Heart left ventricle (tissue), 16 donors: Measurements from ENCODE around the gene ASCC1. TPM values are rescaled to one million over a fixed set of nuclear protein-coding genes. Genes with fewer than 3 reads are reported as not detected.

Experiments
- ATAC-seq, 4 donors: fragments of 200-7000 bp; cut with Tn5 transposase; one replicate each; pipeline ENCODE4 v1.9.1; 2020 to 2022; ENCODE audit warnings: moderate library complexity in 4 of 4, mild to moderate bottlenecking in 3 of 4, moderate number of reproducible peaks in 1 of 4
- DNase-seq, 5 donors: peaks; one replicate each; pipeline ENCODE4 v3.0.0-alpha.2; 2020
- H3K27ac ChIP-seq, 12 donors: fragments of 200-600 bp; sonication (generic) in 4 of 12; one replicate each; pipeline versions ENCODE4 v1.5.0 to v1.8.0; 2016 to 2022; ENCODE audit warnings: mild to moderate bottlenecking in 2 of 12
- H3K27me3 ChIP-seq, 9 donors: fragments of 200-600 bp; sonication (generic) in 2 of 9; one replicate each; pipeline versions ENCODE4 v1.5.1 to v1.8.0; 2016 to 2022; ENCODE audit warnings: mild to moderate bottlenecking in 3 of 9
- H3K36me3 ChIP-seq, 9 donors: fragments of 200-600 bp; sonication (generic) in 2 of 9; one replicate each; pipeline versions ENCODE4 v1.5.0 to v1.8.0; 2018 to 2022; ENCODE audit warnings: mild to moderate bottlenecking in 2 of 9
- H3K4me1 ChIP-seq, 12 donors: fragments of 200-600 bp; sonication (generic) in 4 of 12; one replicate each; pipeline versions ENCODE4 v1.5.0 to v1.8.0; 2016 to 2022; ENCODE audit warnings: mild to moderate bottlenecking in 3 of 12
- H3K4me3 ChIP-seq, 12 donors: fragments of 200-600 bp; sonication (generic) in 4 of 12; one replicate each; pipeline versions ENCODE4 v1.5.0 to v1.8.0; 2017 to 2022; ENCODE audit warnings: mild to moderate bottlenecking in 9 of 12, moderate library complexity in 4 of 12
- H3K9me3 ChIP-seq, 12 donors: fragments of 200-600 bp; sonication (generic) in 4 of 12; one replicate each; pipeline versions ENCODE4 v1.5.0 to v1.8.0; 2016 to 2022; ENCODE audit warnings: mild to moderate bottlenecking in 1 of 12
- CTCF ChIP-seq, 12 donors: fragments of 200-600 bp; sonication (generic) in 4 of 12; IDR thresholded peaks; one replicate each; pipeline versions ENCODE4 v1.5.0 to v1.8.0; 2018 to 2022; ENCODE audit warnings: antibody characterized with exemption in 12 of 12, mild to moderate bottlenecking in 5 of 12
- POLR2A ChIP-seq, 2 donors: fragments of 450-650 bp; IDR thresholded peaks; one replicate each; pipeline ENCODE4 v1.6.1; 2017; ENCODE audit warnings: antibody characterized with exemption in 2 of 2, mild to moderate bottlenecking in 2 of 2, moderate library complexity in 2 of 2
- WGBS, 4 donors: extraction: QIAGEN DNeasy Blood & Tissue Kit in 2 of 4; methylation state at CpG; one replicate each; pipeline versions ENCODE4 v1.1.5 to v1.1.7; 2013 to 2018; 5-methylcytosine and 5-hydroxymethylcytosine counted together
- intact Hi-C, 10 donors: fragments of 100-400 bp; cut with DNase I; formaldehyde crosslinking; loops; one replicate each; pipeline versions ENCODE4 v1.11.1 to v1.14.2; 2022
- polyA plus RNA-seq, 2 donors: library from polyadenylated mRNA; stranded (reverse); fragments of 200-250 nt; gene quantifications; one replicate each; pipeline ENCODE4 v1.2.3, GENCODE V29; 2013
- total RNA-seq, 9 donors: library from RNA; depleted of rRNA in 2 of 9; stranded (reverse); fragments of >200 nt in 2 of 9; fragmentation: NEBNext Ultra II Directional in 3 of 9; extraction: Animal tissue kit (Norgen Biotek cat#: 25700) in 3 of 9; gene quantifications; one replicate each; pipeline versions ENCODE4 v1.1.0 to v1.2.4, GENCODE V29; 2016 to 2023
- donor health status: ischemic (EF 13 %, LVEDD 7.1; RV severe dilation, severe dysfunction).
- donor health status: healthy with polysubstance abuse.
- donor health status: DM: no; HTN: yes; CAD: no.
- donor health status: DM: no; HTN: no; CAD: no.
- donor health status: ischemic (EF 25% LVEDD 6.9; RV normal size, moderate dysfunction).
- donor health status: ischemic (EF 25% LVEDD 5.7; RV mildly dilated, moderate dysfunction).
- donor health status: healthy.
- donor health status: DM: yes; HTN: yes; CAD: no.
- donor health status: ischemic (EF 35%, LVEDD 5.7; RV mildly dilated, moderate dysfunction).
- donor health status: nonischemic (EF 11% LVEDD 7.7; RV severe dilation, severe dysfunction).
- donor health status: DM: yes; HTN: yes; CAD: no.
- donor health status: PGD.
- donor health status: ischemic (EF 29% LVEDD 5.4; RV normal size, mild dysfunction).
- donor health status: nonischemic (EF 23%, LVEDD 6.1; RV moderate dilation, normal function).

ASCC1 gene
- total and polyA plus RNA-seq, 11 donors, result 12.0 to 49.6 (median 35.3) TPM

GRCh38 chr10:72082856-72083789 lies 133.0 kb downstream of the ASCC1 start:
- peaks cover 0 to 30% (median 8%) of the 10 kb centered on the region in 12 donors for H3K4me1 ChIP-seq
- DNase-seq (no peak), ATAC-seq (no peak)
- WGBS, 4 donors, result 83 to 97% (median 86%) methylated on average over 6 of the region's 6 CpGs
- intact Hi-C loops, result no loop called here
- no peaks in the 10 kb centered on the region for H3K9me3 ChIP-seq
- H3K27me3 ChIP-seq, result peaks cover 0 to 14% (median 7%) of the 10 kb centered on the region in 9 donors
- H3K4me3 ChIP-seq, result no peak overlapping the region
- no peaks in the 10 kb centered on the region for H3K36me3 ChIP-seq
- H3K27ac ChIP-seq, result no peak overlapping the region
- TF ChIP-seq CTCF (IDR thresholded peaks at IDR 0.05) (no peak), POLR2A (IDR thresholded peaks at IDR 0.05) (no peak)

- WGBS, 4 donors, result 81 to 87% (median 83%) methylated on average over 14 of the region's 14 CpGs
- Histone ChIP-seq H3K9me3 (no peaks in the 10 kb centered on the region), H3K27me3 (peaks cover 0 to 4% (median 0%) of the 10 kb centered on the region in 9 donors), H3K4me1 (peaks cover 0 to 20% (median 0%) of the 10 kb centered on the region in 12 donors), H3K4me3 (no peak overlapping the region), H3K36me3 (no peaks in the 10 kb centered on the region), H3K27ac (no peak overlapping the region)
- ATAC-seq (no peak), DNase-seq (no peak)
- intact Hi-C loops, result no loop called here
- TF ChIP-seq CTCF (IDR thresholded peaks at IDR 0.05) (no peak), POLR2A (IDR thresholded peaks at IDR 0.05) (no peak)
Measured at GRCh38 chr10:72081772-72082590, 134.1 kb downstream of the ASCC1 start.

- Histone ChIP-seq H3K4me3 (no peak overlapping the region), H3K4me1 (peaks cover 0 to 13% (median 0%) of the 10 kb centered on the region in 12 donors), H3K9me3 (no peaks in the 10 kb centered on the region), H3K36me3 (no peaks in the 10 kb centered on the region), H3K27ac (no peak overlapping the region), H3K27me3 (no peaks in the 10 kb centered on the region)
- WGBS, 4 donors, result 92 to 95% (median 94%) methylated on average over 9 of the region's 9 CpGs
- DNase-seq, result no peak
- TF ChIP-seq CTCF (IDR thresholded peaks at IDR 0.05) (no peak), POLR2A (IDR thresholded peaks at IDR 0.05) (no peak)
- ATAC-seq, result no peak
- intact Hi-C loops, result no loop called here
Measured at GRCh38 chr10:72081210-72081609, 134.9 kb downstream of the ASCC1 start.
